Upper lobe of left lung (tissue), 6 donors: Measurements from ENCODE around the gene PREX1. TPM values are rescaled to one million over a fixed set of nuclear protein-coding genes. Genes with fewer than 3 reads are reported as not detected.

Source experiments
- ATAC-seq, 2 donors: fragments of 200-7000 bp; cut with Tn5 transposase; one replicate each; pipeline ENCODE4 v1.9.1; 2022; ENCODE audit warnings: mild to moderate bottlenecking in 2 of 2, moderate library complexity in 2 of 2; ENCODE audit not compliant: low FRiP score in 2 of 2
- DNase-seq, 2 donors: peaks; one replicate each; pipeline ENCODE4 v3.0.0-alpha.2; 2019 to 2020
- H3K27ac ChIP-seq, 4 donors: fragments of 200-600 bp; sonication (generic); one replicate each; pipeline ENCODE4 v1.5.1; 2016 to 2019
- H3K27me3 ChIP-seq, 4 donors: fragments of 200-600 bp; sonication (generic); one replicate each; pipeline ENCODE4 v1.5.1; 2017 to 2019
- H3K36me3 ChIP-seq, 4 donors: fragments of 200-600 bp; sonication (generic); one replicate each; pipeline ENCODE4 v1.5.1; 2016 to 2019
- H3K4me1 ChIP-seq, 4 donors: fragments of 200-600 bp; sonication (generic); one replicate each; pipeline ENCODE4 v1.5.1; 2018 to 2019
- H3K4me3 ChIP-seq, 4 donors: fragments of 200-600 bp; sonication (generic); one replicate each; pipeline ENCODE4 v1.5.1; 2017 to 2019; ENCODE audit warnings: mild to moderate bottlenecking in 2 of 4, moderate library complexity in 1 of 4
- H3K9me3 ChIP-seq, 4 donors: fragments of 200-600 bp; sonication (generic); one replicate each; pipeline ENCODE4 v1.5.1; 2018 to 2019
- CTCF ChIP-seq, 6 experiments: fragments of 450-650 bp in 4 of 6; fragments of 200-600 bp in 2 of 6; sonication (generic) in 2 of 6; IDR thresholded peaks; one replicate each; pipeline ENCODE4 v1.5.1; 2016 to 2019; ENCODE audit warnings: antibody characterized with exemption in 6 of 6
- EP300 ChIP-seq, 4 donors: sonication (generic); formaldehyde crosslinking; IDR thresholded peaks; one replicate each; pipeline ENCODE4 v1.5.1; 2017; ENCODE audit warnings: antibody characterized with exemption in 4 of 4, control low read depth in 2 of 4
- POLR2A ChIP-seq, 4 donors: fragments of 450-650 bp; IDR thresholded peaks; one replicate each; pipeline ENCODE4 v1.5.1; 2016 to 2017; ENCODE audit warnings: antibody characterized with exemption in 4 of 4, mild to moderate bottlenecking in 2 of 4
- POLR2AphosphoS5 ChIP-seq, 2 donors: sonication (generic); formaldehyde crosslinking; IDR thresholded peaks; one replicate each; pipeline ENCODE4 v1.5.1; 2017; ENCODE audit warnings: antibody characterized with exemption in 2 of 2
- WGBS, 2 donors: methylation state at CpG; one replicate each; pipeline ENCODE4 v1.1.5; 2017 to 2018; 5-methylcytosine and 5-hydroxymethylcytosine counted together
- total RNA-seq, 6 donors: library from RNA; depleted of rRNA in 4 of 6; stranded (reverse); fragments of >200 nt in 4 of 6; gene quantifications; one replicate each; pipeline versions ENCODE4 v1.1.0 to v1.2.1, GENCODE V29; 2016 to 2021
- donor health status: DM: no; HTN: no; CAD: no; lungs with moderate emphysema.
- donor health status: DM: no; HTN: yes; CAD: no; lungs with severe emphysema.

The PREX1 gene
- total RNA-seq, 6 donors from 2014 or later: 42.8 to 177 (median 74.6) TPM

- no peaks in the 10 kb centered on the region for H3K36me3 ChIP-seq
- no peak overlapping the region for H3K27ac ChIP-seq
- DNase-seq: no peak
- H3K4me3 ChIP-seq: no peak overlapping the region
- H3K9me3 ChIP-seq: no peaks in the 10 kb centered on the region
- H3K27me3 ChIP-seq: no peaks in the 10 kb centered on the region
- TF ChIP-seq POLR2A (IDR thresholded peaks at IDR 0.05) (no peak), CTCF (IDR thresholded peaks at IDR 0.05) (no peak)
- WGBS, 2 donors: 71 to 74% methylated on average over 17 of the region's 17 CpGs
- no peak for ATAC-seq
- H3K4me1 ChIP-seq: no peaks in the 10 kb centered on the region
Observed at GRCh38 chr20:48605364-48606171, 222.2 kb downstream of the PREX1 start.

GRCh38 chr20:48604936-48605335 is 222.9 kb downstream of the PREX1 start:
- DNase-seq (no peak), ATAC-seq (no peak)
- WGBS, 2 donors: 55 to 78% methylated on average over 7 of the region's 7 CpGs

GRCh38 chr20:48604426-48604825 is 223.4 kb downstream of the PREX1 start:
- H3K27me3 ChIP-seq: no peaks in the 10 kb centered on the region
- TF ChIP-seq CTCF (IDR thresholded peaks at IDR 0.05) (no peak), POLR2AphosphoS5 (IDR thresholded peaks at IDR 0.05) (no peak), POLR2A (IDR thresholded peaks at IDR 0.05) (no peak), EP300 (IDR thresholded peaks at IDR 0.05) (no peak)
- ATAC-seq (no peak), DNase-seq (peak in 1 of 2 donors; percentile 52)
- no peak overlapping the region for H3K4me3 ChIP-seq
- H3K27ac ChIP-seq: no peak overlapping the region
- H3K4me1 ChIP-seq: no peaks in the 10 kb centered on the region
- 87 to 95% methylated on average over 8 to 9 of the region's 9 CpGs for WGBS, 2 donors
- no peaks in the 10 kb centered on the region for H3K36me3 ChIP-seq
- no peaks in the 10 kb centered on the region for H3K9me3 ChIP-seq

More at GRCh38 chr20:48604936-48605335, 222.9 kb downstream of the PREX1 start:
- Histone ChIP-seq H3K27ac (no peak overlapping the region), H3K9me3 (no peaks in the 10 kb centered on the region), H3K4me3 (no peak overlapping the region), H3K27me3 (no peaks in the 10 kb centered on the region), H3K36me3 (no peaks in the 10 kb centered on the region), H3K4me1 (no peaks in the 10 kb centered on the region)
- TF ChIP-seq CTCF (IDR thresholded peaks at IDR 0.05): no peak
- no peak for TF ChIP-seq POLR2AphosphoS5 (IDR thresholded peaks at IDR 0.05)
- no peak for TF ChIP-seq POLR2A (IDR thresholded peaks at IDR 0.05)
- no peak for TF ChIP-seq EP300 (IDR thresholded peaks at IDR 0.05)

- ATAC-seq: no peak
- WGBS, 2 donors: 66 to 73% methylated on average over 2 to 11 of the region's 11 CpGs
- no peak for TF ChIP-seq EP300 (IDR thresholded peaks at IDR 0.05)
- Histone ChIP-seq H3K4me1 (no peaks in the 10 kb centered on the region), H3K4me3 (no peak overlapping the region), H3K27ac (no peak overlapping the region), H3K36me3 (no peaks in the 10 kb centered on the region), H3K27me3 (no peaks in the 10 kb centered on the region), H3K9me3 (no peaks in the 10 kb centered on the region)
- DNase-seq: peak in 1 of 2 donors; percentile 22
Observed at GRCh38 chr20:48603819-48604405, 223.9 kb downstream of the PREX1 start.

- DNase-seq (no peak), ATAC-seq (no peak)
- Histone ChIP-seq H3K4me3 (no peak overlapping the region), H3K27me3 (no peaks in the 10 kb centered on the region), H3K36me3 (no peaks in the 10 kb centered on the region), H3K27ac (no peak overlapping the region), H3K4me1 (no peaks in the 10 kb centered on the region), H3K9me3 (no peaks in the 10 kb centered on the region)
- WGBS, 2 donors: 60 to 66% methylated on average over 9 of the region's 9 CpGs
- TF ChIP-seq POLR2A (IDR thresholded peaks at IDR 0.05) (no peak), CTCF (IDR thresholded peaks at IDR 0.05) (no peak), POLR2AphosphoS5 (IDR thresholded peaks at IDR 0.05) (no peak), EP300 (IDR thresholded peaks at IDR 0.05) (no peak)
Observed at GRCh38 chr20:48603116-48603818, 224.5 kb downstream of the PREX1 start.
